DOHH2 (cell line): Measurements from ENCODE around the gene MYLK.

Source experiments
- H3F3A ChIP-seq: fragments of 200-600 bp; sonication (generic), shearing (Covaris generic); 2 replicates; pipeline ENCODE4 v1.6.0; 2016; ENCODE audit warnings: antibody characterized with exemption, mild to moderate bottlenecking; ENCODE audit not compliant: control insufficient read depth, insufficient read depth
- H3K27ac ChIP-seq: fragments of 200-600 bp; sonication (generic); 2 replicates; pipeline ENCODE4 v1.5.1; 2014; ENCODE audit warnings: low read depth, mild to moderate bottlenecking, low read length, moderate library complexity
- H3K27me3 ChIP-seq: fragments of 200-600 bp; sonication (generic); 2 replicates; pipeline ENCODE4 v1.6.1; 2014; ENCODE audit warnings: mild to moderate bottlenecking, low read length, mixed read lengths; ENCODE audit not compliant: control insufficient read depth
- H3K36me3 ChIP-seq: fragments of 200-600 bp; sonication (generic); 2 replicates; pipeline ENCODE4 v1.6.1; 2014; ENCODE audit warnings: mild to moderate bottlenecking, low read length, moderate library complexity, mixed read lengths; ENCODE audit not compliant: control insufficient read depth
- H3K4me1 ChIP-seq: fragments of 200-600 bp; sonication (generic); 2 replicates; pipeline ENCODE4 v1.6.1; 2014; ENCODE audit warnings: mild to moderate bottlenecking, low read length, mixed read lengths; ENCODE audit not compliant: control insufficient read depth
- H3K4me2 ChIP-seq: fragments of 200-600 bp; sonication (generic); 2 replicates; pipeline ENCODE4 v1.6.0; 2014; ENCODE audit warnings: mild to moderate bottlenecking, low read length, moderate library complexity
- H3K4me3 ChIP-seq: fragments of 200-600 bp; sonication (generic); 2 replicates; pipeline ENCODE4 v1.5.1; 2014; ENCODE audit warnings: mild to moderate bottlenecking, low read length, mixed read lengths
- H3K79me2 ChIP-seq: fragments of 200-600 bp; sonication (generic); 2 replicates; pipeline ENCODE4 v1.6.1; 2014; ENCODE audit warnings: mild to moderate bottlenecking, low read length, mixed read lengths; ENCODE audit not compliant: control insufficient read depth
- H3K9me2 ChIP-seq: fragments of 200-600 bp; sonication (generic); replicated peaks from 2 replicates; pipeline ENCODE4 v1.6.1; 2014; ENCODE audit warnings: mild to moderate bottlenecking, low read length, mixed read lengths; ENCODE audit not compliant: control insufficient read depth
- H3K9me3 ChIP-seq: fragments of 200-600 bp; sonication (generic); 2 replicates; pipeline ENCODE4 v1.6.1; 2014; ENCODE audit warnings: antibody characterized with exemption, low read length, mixed read lengths; ENCODE audit not compliant: control insufficient read depth, insufficient read depth
- H4K20me1 ChIP-seq: fragments of 200-600 bp; sonication (generic); 2 replicates; pipeline ENCODE4 v1.6.0; 2014; ENCODE audit warnings: low read depth, mild to moderate bottlenecking, antibody characterized with exemption, low read length, moderate library complexity; ENCODE audit not compliant: control insufficient read depth, insufficient read depth
- EZH2phosphoT487 ChIP-seq: fragments of 200-600 bp; sonication (generic); IDR thresholded peaks from 2 replicates; pipeline ENCODE4 v1.6.1; 2017; ENCODE audit warnings: borderline replicate concordance, mild to moderate bottlenecking, antibody characterized with exemption, low read length, moderate library complexity, mixed read lengths
- TF ChIP-seq, protein P1 (sequence below): fragments of 200-600 bp; sonication (generic); IDR thresholded peaks from one replicate; pipeline ENCODE4 v1.5.1; 2014; ENCODE audit warnings: antibody characterized with exemption, mild to moderate bottlenecking, low read depth, low read length; ENCODE audit not compliant: poor library complexity, severe bottlenecking

MYLK gene

DNA sequence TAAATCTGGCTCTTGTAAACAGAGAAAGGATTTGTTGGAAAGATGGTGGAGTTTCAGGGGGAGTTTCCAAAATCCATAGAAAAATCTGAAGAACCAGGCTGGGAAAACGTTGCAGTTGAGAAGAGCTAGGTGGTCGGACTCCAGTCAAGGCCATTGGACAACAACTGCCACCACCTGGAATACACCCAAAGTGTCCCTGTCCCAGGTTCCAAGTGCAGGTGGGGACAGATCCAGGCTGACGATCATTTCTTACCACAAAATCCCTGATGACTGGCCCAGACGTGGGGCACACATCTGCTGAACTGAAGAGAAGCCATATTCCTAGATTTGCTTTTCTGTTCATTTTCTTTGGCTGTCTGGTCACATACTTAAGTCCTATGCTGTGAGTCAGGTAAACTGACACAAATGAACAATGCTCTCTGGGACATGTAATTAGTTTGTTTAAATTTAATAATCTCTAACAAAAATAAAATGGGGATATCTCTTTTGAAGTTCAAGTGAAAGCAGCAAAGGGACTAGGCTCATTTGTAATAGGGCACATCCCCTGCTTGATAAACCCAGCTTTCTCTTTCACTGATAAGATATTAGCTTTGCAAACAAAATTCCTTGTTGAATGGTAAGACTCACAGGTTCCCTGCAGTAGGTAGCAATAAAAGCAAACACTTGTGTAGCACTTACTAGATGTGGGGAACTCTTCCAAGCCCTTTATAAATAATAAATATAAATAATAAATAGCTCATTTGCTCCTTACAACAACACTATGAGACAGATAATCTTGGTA is 88.5 kb downstream of the MYLK start:
- Histone ChIP-seq H3F3A (no peaks in the 10 kb centered on the region), H3K9me3 (no peaks in the 10 kb centered on the region), H3K4me2 (no peak overlapping the region), H3K27ac (no peak overlapping the region), H3K27me3 (peaks cover 10% of the 10 kb centered on the region), H4K20me1 (no peaks in the 10 kb centered on the region), H3K4me3 (no peak overlapping the region), H3K4me1 (no peaks in the 10 kb centered on the region), H3K79me2 (no peaks in the 10 kb centered on the region), H3K36me3 (no peaks in the 10 kb centered on the region), H3K9me2 (no peaks in the 10 kb centered on the region)
- TF ChIP-seq EZH2phosphoT487 = no peak
- TF ChIP-seq, protein P1, sequence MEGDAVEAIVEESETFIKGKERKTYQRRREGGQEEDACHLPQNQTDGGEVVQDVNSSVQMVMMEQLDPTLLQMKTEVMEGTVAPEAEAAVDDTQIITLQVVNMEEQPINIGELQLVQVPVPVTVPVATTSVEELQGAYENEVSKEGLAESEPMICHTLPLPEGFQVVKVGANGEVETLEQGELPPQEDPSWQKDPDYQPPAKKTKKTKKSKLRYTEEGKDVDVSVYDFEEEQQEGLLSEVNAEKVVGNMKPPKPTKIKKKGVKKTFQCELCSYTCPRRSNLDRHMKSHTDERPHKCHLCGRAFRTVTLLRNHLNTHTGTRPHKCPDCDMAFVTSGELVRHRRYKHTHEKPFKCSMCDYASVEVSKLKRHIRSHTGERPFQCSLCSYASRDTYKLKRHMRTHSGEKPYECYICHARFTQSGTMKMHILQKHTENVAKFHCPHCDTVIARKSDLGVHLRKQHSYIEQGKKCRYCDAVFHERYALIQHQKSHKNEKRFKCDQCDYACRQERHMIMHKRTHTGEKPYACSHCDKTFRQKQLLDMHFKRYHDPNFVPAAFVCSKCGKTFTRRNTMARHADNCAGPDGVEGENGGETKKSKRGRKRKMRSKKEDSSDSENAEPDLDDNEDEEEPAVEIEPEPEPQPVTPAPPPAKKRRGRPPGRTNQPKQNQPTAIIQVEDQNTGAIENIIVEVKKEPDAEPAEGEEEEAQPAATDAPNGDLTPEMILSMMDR = no peak

DNA sequence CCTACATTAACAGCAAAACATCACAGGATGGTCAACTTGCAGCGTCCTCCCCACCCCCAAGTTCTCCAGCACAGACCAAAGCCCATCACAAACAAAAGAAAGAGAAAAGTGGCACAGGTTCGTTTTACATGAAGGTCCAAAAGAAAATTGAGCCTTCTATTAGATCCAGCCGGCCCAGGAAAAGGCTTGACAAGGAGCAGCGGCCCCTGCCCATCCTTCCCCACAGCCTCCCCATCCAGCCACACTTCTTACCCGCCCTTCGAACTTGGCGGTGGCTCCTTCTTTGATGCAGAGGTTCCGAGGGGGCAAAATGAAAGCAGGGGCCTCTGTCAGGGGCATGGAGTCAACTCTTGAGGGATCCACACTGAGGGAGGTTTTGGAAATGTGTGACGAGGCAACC is 90.7 kb downstream of the MYLK start:
- no peaks in the 10 kb centered on the region for H4K20me1 ChIP-seq
- H3K4me2 ChIP-seq = no peak overlapping the region
- H3K36me3 ChIP-seq = no peaks in the 10 kb centered on the region
- no peaks in the 10 kb centered on the region for H3F3A ChIP-seq
- H3K4me3 ChIP-seq = no peak overlapping the region
- no peaks in the 10 kb centered on the region for H3K79me2 ChIP-seq
- no peak for TF ChIP-seq EZH2phosphoT487
- TF ChIP-seq, protein P1 = no peak
- no peaks in the 10 kb centered on the region for H3K9me2 ChIP-seq
- H3K27ac ChIP-seq = no peak overlapping the region
- peaks cover 10% of the 10 kb centered on the region for H3K27me3 ChIP-seq
- H3K9me3 ChIP-seq = no peaks in the 10 kb centered on the region
- H3K4me1 ChIP-seq = no peaks in the 10 kb centered on the region

DNA sequence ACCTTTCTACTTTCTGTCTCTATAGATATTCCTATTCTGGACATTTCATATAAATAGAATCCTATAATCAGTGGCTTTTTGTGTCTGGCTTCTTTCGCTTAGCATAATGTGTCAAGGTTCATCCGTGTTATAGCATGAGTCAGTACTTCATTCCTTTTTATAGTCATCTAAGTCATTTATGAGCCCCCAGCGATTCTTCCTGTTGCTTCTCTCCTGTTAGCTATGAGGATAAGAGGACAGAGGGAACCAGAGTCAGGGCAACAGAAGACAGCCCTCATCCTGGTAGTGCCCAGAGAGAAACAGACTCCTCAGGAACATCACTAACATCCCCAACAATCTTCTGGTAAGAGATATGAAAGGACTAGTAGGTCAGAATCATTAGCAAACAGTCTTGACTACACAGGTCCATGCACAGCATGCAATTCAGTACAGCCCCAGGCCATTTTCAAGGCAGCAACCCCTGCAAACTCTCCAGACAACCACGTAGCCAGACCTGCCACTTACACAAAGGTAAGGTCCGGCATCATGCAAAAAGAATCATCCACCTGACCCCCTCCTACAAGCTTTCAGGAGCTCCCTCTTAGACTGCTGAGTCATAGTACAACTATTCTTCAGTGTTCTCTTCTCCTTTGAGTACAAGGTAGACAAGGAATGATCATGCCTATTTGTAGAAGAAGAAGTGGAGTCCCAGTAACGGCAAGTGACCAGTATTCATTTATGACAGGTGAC is 91.5 kb downstream of the MYLK start:
- H3K9me2 ChIP-seq = no peaks in the 10 kb centered on the region
- no peaks in the 10 kb centered on the region for H3K4me1 ChIP-seq
- no peaks in the 10 kb centered on the region for H4K20me1 ChIP-seq
- no peak overlapping the region for H3K27ac ChIP-seq
- TF ChIP-seq, protein P1 = no peak
- TF ChIP-seq EZH2phosphoT487 = no peak
- H3K27me3 ChIP-seq = peaks cover 10% of the 10 kb centered on the region
- no peak overlapping the region for H3K4me2 ChIP-seq
- H3K36me3 ChIP-seq = no peaks in the 10 kb centered on the region
- no peaks in the 10 kb centered on the region for H3F3A ChIP-seq
- H3K4me3 ChIP-seq = no peak overlapping the region
- H3K79me2 ChIP-seq = no peaks in the 10 kb centered on the region
- H3K9me3 ChIP-seq = no peaks in the 10 kb centered on the region
